ENCODE measurements around the gene SRMS. TPM values are rescaled to one million over a fixed set of nuclear protein-coding genes. Genes with fewer than 3 reads are reported as not detected.

SRMS gene
- total and polyA plus RNA-seq, 2 donors (not counting 3 experiments of a cell fraction or from before 2014, with no cell fraction given), result not detected

GRCh38 chr20:63495167-63495720 lies 52.3 kb downstream of the SRMS start:
- no TSS peak for BruUV-seq (replicated peaks)
- intact Hi-C loops (cut with micrococcal nuclease), result no loop called here
- no peaks in the 10 kb centered on the region for H4K20me1 ChIP-seq (replicated peaks; ENCODE audit: control insufficient read depth, extremely low read depth, insufficient read depth, low read length)
- no peak overlapping the region for H3K4me3 ChIP-seq (replicated peaks in 1 of 3; ENCODE audit: insufficient read depth in 1 of 3, low read depth in 1 of 3, low read length in 3 of 3)
- no peaks in the 10 kb centered on the region for H3K27me3 ChIP-seq (ENCODE audit: control insufficient read depth in 2 of 2, insufficient read depth in 2 of 2, low read length in 2 of 2)
- FAIRE-seq (no peak), DNase-seq (ENCODE audit: low read depth, low spot score) (no peak)
- TF ChIP-seq POLR2A (IDR thresholded peaks at IDR 0.05; ENCODE audit: low read depth, low read length) (no peak), GATA2 (IDR thresholded peaks at IDR 0.05; ENCODE audit: insufficient read depth, insufficient read length, low read depth, low read length) (no peak), JUN (IDR thresholded peaks at IDR 0.05; ENCODE audit: borderline replicate concordance, insufficient read depth, insufficient read length, low read depth) (no peak), POLR2AphosphoS5 (IDR thresholded peaks at IDR 0.05; ENCODE audit: insufficient read depth, low read depth, low read length) (no peak), FOS (IDR thresholded peaks at IDR 0.05; ENCODE audit: borderline replicate concordance, insufficient read depth, low read length) (no peak), CTCF (IDR thresholded peaks at IDR 0.05; ENCODE audit: extremely low read depth in 1 of 2, insufficient read depth in 1 of 2, low read depth in 1 of 2, low read length in 2 of 2) (no peak), MYC (IDR thresholded peaks at IDR 0.05; ENCODE audit: low read depth, low read length) (no peak), MAX (IDR thresholded peaks at IDR 0.05; ENCODE audit: insufficient read depth, insufficient read length) (no peak), EZH2 (IDR thresholded peaks at IDR 0.05; ENCODE audit: borderline replicate concordance, low read depth, low read length, severe bottlenecking) (no peak)
- no peaks in the 10 kb centered on the region for H3K79me2 ChIP-seq (ENCODE audit: control insufficient read depth, insufficient read depth, low read length)
- no peak overlapping the region for H2AFZ ChIP-seq (ENCODE audit: low read depth, low read length)
- no peaks in the 10 kb centered on the region for H3K9me1 ChIP-seq (replicated peaks; ENCODE audit: control insufficient read depth, extremely low read depth, insufficient read depth, low read length)
- no peak overlapping the region for H3K27ac ChIP-seq (ENCODE audit: insufficient read depth, low read depth, low read length)
- POLR2A ChIA-PET, result no interaction called here
- dilution Hi-C loops (cut with MboI; ENCODE audit: extremely low pct_ligation_motif_present, low sequenced_read_pairs), result no loop called here
- H3K9ac ChIP-seq (replicated peaks; ENCODE audit: extremely low read depth, insufficient read depth, low read length), result no peak overlapping the region
- no peak overlapping the region for H3K4me2 ChIP-seq (ENCODE audit: insufficient read depth, low read length)
- H3K36me3 ChIP-seq (ENCODE audit: control insufficient read depth in 2 of 2, extremely low read depth in 1 of 2, insufficient read depth in 2 of 2, low read length in 2 of 2), result no peaks in the 10 kb centered on the region
- no peaks in the 10 kb centered on the region for H3K9me3 ChIP-seq (replicated peaks; ENCODE audit: control insufficient read depth, insufficient read depth, low read length)
- CTCF ChIA-PET, result interaction anchor here (1.0 to 2.5 kb wide), 14 partner anchors 10 to 485 kb away, joined by 3 to 30 read pairs (median 7); partner anchors contain the start of genes ARFGAP1, HELZ2, PPDPF and PTK6
- H3K4me1 ChIP-seq (ENCODE audit: control insufficient read depth, extremely low read depth, insufficient read depth, low read length), result no peaks in the 10 kb centered on the region

Data from endothelial cell of umbilical vein (primary cell).